CD14-positive monocyte (primary cell): ENCODE results near the gene C6orf132. TPM values are rescaled to one million over a fixed set of nuclear protein-coding genes. Genes with fewer than 3 reads are reported as not detected.

Source experiments
- DNase-seq, 3 donors: peaks; one replicate each; pipeline ENCODE4 v3.0.0-alpha.2; 2011 to 2022
- H2AFZ ChIP-seq: 2 replicates; pipeline ENCODE4 v1.6.0; 2012; ENCODE audit warnings: mild to moderate bottlenecking, low read depth, low read length, inconsistent platforms; ENCODE audit not compliant: insufficient read depth, poor library complexity, severe bottlenecking
- H3K27ac ChIP-seq, 2 donors: 1 replicate in 1 of 2; 2 replicates in 1 of 2; pipeline ENCODE4 v1.5.1; 2012 to 2013; ENCODE audit warnings: low read length in 2 of 2, control low read depth in 1 of 2, inconsistent platforms in 1 of 2, low read depth in 1 of 2, mild to moderate bottlenecking in 1 of 2
- H3K27me3 ChIP-seq, 2 donors: one replicate each; pipeline versions ENCODE4 v1.6.0 to v1.6.1; 2011 to 2013; ENCODE audit warnings: low read length in 2 of 2; ENCODE audit not compliant: control insufficient read depth in 2 of 2, insufficient read depth in 2 of 2
- H3K36me3 ChIP-seq, 2 donors: replicated peaks in 1 of 2; 1 replicate in 1 of 2; 2 replicates in 1 of 2; pipeline versions ENCODE4 v1.5.1 to v1.6.1; 2012 to 2013; ENCODE audit warnings: low read length in 2 of 2, control low read depth in 1 of 2, inconsistent platforms in 1 of 2, mild to moderate bottlenecking in 1 of 2; ENCODE audit not compliant: insufficient read depth in 2 of 2, control insufficient read depth in 1 of 2
- H3K4me1 ChIP-seq, 2 donors: 1 replicate in 1 of 2; 2 replicates in 1 of 2; pipeline versions ENCODE4 v1.5.1 to v1.6.1; 2012 to 2013; ENCODE audit warnings: low read length in 2 of 2, control low read depth in 1 of 2, inconsistent platforms in 1 of 2, mild to moderate bottlenecking in 1 of 2, moderate library complexity in 1 of 2; ENCODE audit not compliant: insufficient read depth in 2 of 2, control insufficient read depth in 1 of 2
- H3K4me2 ChIP-seq: replicated peaks from 2 replicates; pipeline ENCODE3; 2012; ENCODE audit warnings: low read length, moderate library complexity, mild to moderate bottlenecking; ENCODE audit not compliant: poor library complexity, severe bottlenecking; ENCODE audit errors: extremely low read depth
- H3K4me3 ChIP-seq, 3 experiments: fragments of 200-600 bp in 1 of 3; sonication (generic) in 1 of 3; replicated peaks in 1 of 3; 1 replicate in 2 of 3; 2 replicates in 1 of 3; pipeline ENCODE4 v1.5.1; 2011 to 2013; ENCODE audit warnings: low read length in 3 of 3, mild to moderate bottlenecking in 3 of 3, control low read depth in 2 of 3, low read depth in 2 of 3, inconsistent platforms in 1 of 3, moderate library complexity in 1 of 3
- H3K79me2 ChIP-seq: 2 replicates; pipeline ENCODE4 v1.6.0; 2012; ENCODE audit warnings: mild to moderate bottlenecking, control low read depth, inconsistent platforms, low read length, moderate library complexity; ENCODE audit not compliant: insufficient read depth
- H3K9ac ChIP-seq: 2 replicates; pipeline ENCODE4 v1.6.0; 2017; ENCODE audit warnings: low read length, mild to moderate bottlenecking; ENCODE audit not compliant: insufficient read depth, poor library complexity, severe bottlenecking
- H3K9me3 ChIP-seq, 2 donors: replicated peaks in 1 of 2; 1 replicate in 1 of 2; 2 replicates in 1 of 2; pipeline versions ENCODE4 v1.5.1 to v1.6.1; 2012 to 2013; ENCODE audit warnings: low read length in 2 of 2, control low read depth in 1 of 2; ENCODE audit not compliant: control insufficient read depth in 1 of 2, insufficient read depth in 1 of 2
- H4K20me1 ChIP-seq: 2 replicates; pipeline ENCODE4 v1.6.0; 2012; ENCODE audit warnings: mild to moderate bottlenecking, low read length, control low read depth, moderate library complexity; ENCODE audit not compliant: insufficient read depth
- H3K27ac Mint-ChIP-seq, 7 donors: one replicate each; pipeline ENCODE4 v1.8.0; 2020; ENCODE audit warnings: mild to moderate bottlenecking in 7 of 7, mixed read lengths in 7 of 7, moderate library complexity in 6 of 7, inconsistent platforms in 2 of 7
- H3K27me3 Mint-ChIP-seq, 3 donors: one replicate each; pipeline ENCODE4 v1.8.0; 2021 to 2022; ENCODE audit warnings: low read depth in 3 of 3, mild to moderate bottlenecking in 3 of 3, mixed read lengths in 3 of 3, moderate library complexity in 3 of 3, inconsistent platforms in 1 of 3
- H3K36me3 Mint-ChIP-seq, 2 donors: one replicate each; pipeline ENCODE4 v1.8.0; 2020; ENCODE audit warnings: mixed read lengths in 2 of 2, inconsistent platforms in 1 of 2, mild to moderate bottlenecking in 1 of 2
- H3K4me1 Mint-ChIP-seq: one replicate; pipeline ENCODE4 v1.8.0; 2020; ENCODE audit warnings: mild to moderate bottlenecking, mixed read lengths
- H3K4me3 Mint-ChIP-seq, 2 donors: one replicate each; pipeline ENCODE4 v1.8.0; 2020; ENCODE audit warnings: mild to moderate bottlenecking in 2 of 2, mixed read lengths in 2 of 2, moderate library complexity in 1 of 2
- H3K9me3 Mint-ChIP-seq, 7 donors: one replicate each; pipeline ENCODE4 v1.8.0; 2020 to 2022; ENCODE audit warnings: mixed read lengths in 7 of 7, mild to moderate bottlenecking in 6 of 7, moderate library complexity in 6 of 7, inconsistent platforms in 2 of 7
- CTCF ChIP-seq: fragments of 200-600 bp; IDR thresholded peaks from one replicate; pipeline ENCODE4 v1.8.0; 2022; ENCODE audit warnings: antibody characterized with exemption, mild to moderate bottlenecking
- WGBS: methylation state at CpG from one replicate; pipeline ENCODE4 v1.1.5; 2013; ENCODE audit warnings: missing lambda C conversion rate; ENCODE audit not compliant: insufficient coverage; 5-methylcytosine and 5-hydroxymethylcytosine counted together
- intact Hi-C, 2 donors: fragments of 100-400 bp; cut with micrococcal nuclease; formaldehyde crosslinking; loops; one replicate each; pipeline versions ENCODE4 v1.15.0 to v1.15.1; 2023
- polyA plus RNA-seq, 3 donors: library from polyadenylated mRNA; depleted of rRNA in 1 of 3; unstranded in 2 of 3; stranded (reverse) in 1 of 3; fragments of 300-500 nt in 2 of 3; fragments of >200 nt in 1 of 3; fragmentation: Illumina TruSeq in 2 of 3; gene quantifications; 1 replicate in 2 of 3; 2 replicates in 1 of 3; pipeline ENCODE4 v1.2.3, GENCODE V29; 2012 to 2021

Gene C6orf132
- polyA plus RNA-seq, 3 donors: not detected

- H3K27ac ChIP-seq: no peak overlapping the region
- no peaks in the 10 kb centered on the region for H4K20me1 ChIP-seq
- no peak overlapping the region for H3K4me2 ChIP-seq
- no peaks in the 10 kb centered on the region for H3K36me3 ChIP-seq
- DNase-seq: no peak
- Mint-ChIP-seq H3K4me1 (peaks cover 27% of the 10 kb centered on the region), H3K9me3 (peaks cover 0 to 1% (median 0%) of the 10 kb centered on the region in 7 donors), H3K27me3 (peaks cover 19 to 26% (median 24%) of the 10 kb centered on the region in 3 donors), H3K4me3 (no peak overlapping the region), H3K27ac (no peak overlapping the region), H3K36me3 (peaks cover 0 to 2% of the 10 kb centered on the region in 2 donors)
- no peak overlapping the region for H3K9ac ChIP-seq
- no peak overlapping the region for H3K4me3 ChIP-seq
- no peak for TF ChIP-seq CTCF
- H3K4me1 ChIP-seq: peaks cover 24 to 31% of the 10 kb centered on the region in 2 donors
- no peaks in the 10 kb centered on the region for H3K9me3 ChIP-seq
- intact Hi-C loops: no loop called here
- peaks cover 0 to 23% of the 10 kb centered on the region in 2 donors for H3K27me3 ChIP-seq
- WGBS: no CpG with 5 or more reads among the region's 6 CpGs
- H2AFZ ChIP-seq: no peak overlapping the region
- H3K79me2 ChIP-seq: no peaks in the 10 kb centered on the region
Measured at GRCh38 chr6:42138190-42138589, 4.2 kb downstream of the C6orf132 start.

GRCh38 chr6:42137194-42137753 lies 5.1 kb downstream of the C6orf132 start:
- intact Hi-C loops: no loop called here
- peaks cover 13 to 18% (median 17%) of the 10 kb centered on the region in 3 donors for H3K27me3 Mint-ChIP-seq
- H3K36me3 Mint-ChIP-seq: peaks cover 0 to 2% of the 10 kb centered on the region in 2 donors
- H3K27ac Mint-ChIP-seq: no peak overlapping the region
- H3K27ac ChIP-seq: no peak overlapping the region
- DNase-seq: no peak
- no peaks in the 10 kb centered on the region for H4K20me1 ChIP-seq
- H3K4me1 ChIP-seq: peaks cover 15 to 22% of the 10 kb centered on the region in 2 donors
- no peaks in the 10 kb centered on the region for H3K79me2 ChIP-seq
- WGBS: 100% methylated on average over 2 of the region's 7 CpGs
- no peak overlapping the region for H3K4me3 ChIP-seq
- peaks cover 0 to 16% of the 10 kb centered on the region in 2 donors for H3K27me3 ChIP-seq
- no peak overlapping the region for H3K4me3 Mint-ChIP-seq
- H3K9me3 Mint-ChIP-seq: peaks cover 0 to 1% (median 0%) of the 10 kb centered on the region in 7 donors
- no peak overlapping the region for H3K9ac ChIP-seq
- H3K36me3 ChIP-seq: no peaks in the 10 kb centered on the region
- H3K4me1 Mint-ChIP-seq: peaks cover 20% of the 10 kb centered on the region
- H2AFZ ChIP-seq: no peak overlapping the region
- TF ChIP-seq CTCF: no peak
- no peaks in the 10 kb centered on the region for H3K9me3 ChIP-seq
- no peak overlapping the region for H3K4me2 ChIP-seq
